HUES6 (cell line): ENCODE measurements around the gene KRTAP10-7.

Source experiments
- H3K27ac ChIP-seq: 2 replicates; pipeline ENCODE4 v1.7.0; 2013; ENCODE audit warnings: low read depth, mild to moderate bottlenecking, low read length, inconsistent platforms
- H3K27me3 ChIP-seq: 2 replicates; pipeline ENCODE4 v1.6.1; 2013; ENCODE audit warnings: low read length; ENCODE audit not compliant: control insufficient read depth, insufficient read depth
- H3K36me3 ChIP-seq: 2 replicates; pipeline ENCODE4 v1.6.1; 2013; ENCODE audit warnings: low read length; ENCODE audit not compliant: control insufficient read depth, insufficient read depth
- H3K4me1 ChIP-seq: 2 replicates; pipeline ENCODE4 v1.6.1; 2013; ENCODE audit warnings: low read length; ENCODE audit not compliant: control insufficient read depth, insufficient read depth
- H3K4me3 ChIP-seq: 2 replicates; pipeline ENCODE4 v1.5.1; 2013; ENCODE audit warnings: low read depth, low read length
- H3K9ac ChIP-seq: one replicate; pipeline ENCODE4 v1.6.1; 2013; ENCODE audit warnings: mild to moderate bottlenecking, low read length
- H3K9me3 ChIP-seq: 2 replicates; pipeline ENCODE4 v1.6.1; 2013; ENCODE audit warnings: low read depth, low read length; ENCODE audit not compliant: control insufficient read depth, insufficient read depth

Gene KRTAP10-7

DNA sequence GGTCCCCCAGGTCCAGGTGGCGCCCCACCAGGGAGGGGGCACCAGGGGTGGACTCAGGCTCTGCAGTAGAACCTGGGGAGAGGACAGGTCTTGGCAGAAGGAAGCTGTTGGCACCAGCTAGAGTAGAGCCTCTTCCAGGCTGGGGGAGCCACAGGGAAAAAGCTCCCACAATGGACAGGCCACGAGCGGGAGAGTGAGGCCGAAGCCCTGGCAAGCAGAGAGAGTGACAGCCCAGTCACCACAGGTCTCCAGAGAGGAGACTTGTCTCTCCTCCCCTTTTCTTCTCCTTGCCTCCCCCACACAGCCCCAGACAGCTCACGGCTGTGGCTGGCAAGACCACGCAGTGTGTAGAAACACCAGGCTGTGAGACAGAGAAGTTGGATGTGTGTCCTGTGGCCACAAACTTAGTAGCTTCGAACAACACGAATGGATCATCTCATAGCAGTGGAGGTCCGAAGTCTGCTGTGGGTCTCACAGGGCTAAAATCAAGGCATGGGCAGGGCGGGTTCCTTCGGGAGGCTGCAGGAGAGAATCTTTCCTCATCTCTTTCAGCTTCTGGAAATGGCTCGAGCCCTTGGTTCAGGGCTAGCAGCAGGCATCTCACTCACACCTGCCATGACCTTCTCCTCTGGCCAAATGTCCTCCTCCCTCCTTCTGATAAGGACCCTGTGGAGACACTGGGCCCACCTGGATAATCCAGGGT, 50.7 kb downstream of the KRTAP10-7 start:
- Histone ChIP-seq H3K4me3 (no peak overlapping the region), H3K27ac (no peak overlapping the region), H3K36me3 (no peaks in the 10 kb centered on the region), H3K4me1 (peaks cover 9% of the 10 kb centered on the region), H3K9ac (no peak overlapping the region), H3K9me3 (no peaks in the 10 kb centered on the region), H3K27me3 (no peaks in the 10 kb centered on the region)
